ENCODE results near the gene TMEM185B. TPM values are rescaled to one million over a fixed set of nuclear protein-coding genes. Genes with fewer than 3 reads are reported as not detected.

The TMEM185B gene
- total and polyA plus RNA-seq, 10 donors, result 3.9 to 35.6 (median 22.5) TPM

DNA sequence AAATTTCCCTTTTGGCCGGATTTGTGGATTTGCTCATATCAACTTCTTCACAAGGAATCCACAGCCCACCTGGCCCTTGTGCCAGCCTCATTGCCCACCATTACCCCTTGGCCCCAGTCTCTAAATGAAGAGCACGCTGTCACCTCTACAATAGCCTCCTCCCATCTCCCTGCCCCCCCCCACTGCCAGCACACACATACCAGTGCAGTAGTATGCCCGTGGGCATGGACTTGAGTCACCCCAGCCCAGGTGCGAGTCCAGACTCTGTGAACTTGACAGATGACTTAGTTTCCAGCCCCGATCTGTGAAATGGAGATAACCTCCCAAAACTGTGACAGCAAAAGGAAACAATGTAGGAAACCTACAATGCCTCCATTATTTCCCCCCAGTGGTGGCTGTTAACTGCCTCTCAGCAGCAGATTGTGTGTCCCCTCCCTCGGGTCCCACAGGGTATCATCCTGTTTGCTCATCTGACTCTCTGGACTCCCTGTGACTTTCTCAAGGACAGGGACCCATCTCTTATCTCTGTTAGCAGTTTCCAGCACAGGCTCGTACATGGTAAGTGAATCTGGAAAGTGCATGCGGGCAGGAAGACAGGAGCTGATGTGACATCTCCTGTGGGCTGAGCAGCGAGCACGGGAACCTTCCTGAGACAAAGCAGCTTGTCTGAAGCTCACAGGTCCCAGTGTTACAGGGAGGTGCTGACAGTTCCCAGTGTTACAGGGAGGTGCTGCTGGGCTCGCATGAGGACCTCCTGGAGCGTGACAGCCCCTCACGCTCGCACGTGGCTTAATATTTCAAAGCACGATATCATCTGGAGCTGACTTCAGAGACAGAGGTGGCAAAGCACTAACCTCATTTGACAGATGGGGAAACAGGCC, 4.2 kb upstream of the TMEM185B start:
- Histone ChIP-seq H3K9me3 (peaks cover 0 to 5% (median 0%) of the 10 kb centered on the region in 8 donors), H3K36me3 (no peaks in the 10 kb centered on the region), H3K4me1 (peaks cover 25 to 78% (median 47%) of the 10 kb centered on the region in 6 donors), H3K4me3 (no peak overlapping the region), H3K27me3 (replicated peaks in 1 of 7) (no peaks in the 10 kb centered on the region), H3K27ac (peak overlapping the region in 1 of 8 donors; percentile 4)
- 59 to 77% (median 68%) methylated on average over 16 of the region's 16 CpGs for WGBS, 5 donors
- intact Hi-C loops (cut with DNase I; ENCODE audit: low total_unique reads), result no loop called here
- DNase-seq, result peak; percentile 74
- TF ChIP-seq, protein P1, sequence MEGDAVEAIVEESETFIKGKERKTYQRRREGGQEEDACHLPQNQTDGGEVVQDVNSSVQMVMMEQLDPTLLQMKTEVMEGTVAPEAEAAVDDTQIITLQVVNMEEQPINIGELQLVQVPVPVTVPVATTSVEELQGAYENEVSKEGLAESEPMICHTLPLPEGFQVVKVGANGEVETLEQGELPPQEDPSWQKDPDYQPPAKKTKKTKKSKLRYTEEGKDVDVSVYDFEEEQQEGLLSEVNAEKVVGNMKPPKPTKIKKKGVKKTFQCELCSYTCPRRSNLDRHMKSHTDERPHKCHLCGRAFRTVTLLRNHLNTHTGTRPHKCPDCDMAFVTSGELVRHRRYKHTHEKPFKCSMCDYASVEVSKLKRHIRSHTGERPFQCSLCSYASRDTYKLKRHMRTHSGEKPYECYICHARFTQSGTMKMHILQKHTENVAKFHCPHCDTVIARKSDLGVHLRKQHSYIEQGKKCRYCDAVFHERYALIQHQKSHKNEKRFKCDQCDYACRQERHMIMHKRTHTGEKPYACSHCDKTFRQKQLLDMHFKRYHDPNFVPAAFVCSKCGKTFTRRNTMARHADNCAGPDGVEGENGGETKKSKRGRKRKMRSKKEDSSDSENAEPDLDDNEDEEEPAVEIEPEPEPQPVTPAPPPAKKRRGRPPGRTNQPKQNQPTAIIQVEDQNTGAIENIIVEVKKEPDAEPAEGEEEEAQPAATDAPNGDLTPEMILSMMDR (IDR thresholded peaks at IDR 0.05 in 8 of 11, conservative IDR thresholded peaks at IDR 0.05 in 3 of 11), result no peak
- TF ChIP-seq POLR2A (IDR thresholded peaks at IDR 0.05) (no peak), POLR2AphosphoS5 (IDR thresholded peaks at IDR 0.05) (no peak)

DNA sequence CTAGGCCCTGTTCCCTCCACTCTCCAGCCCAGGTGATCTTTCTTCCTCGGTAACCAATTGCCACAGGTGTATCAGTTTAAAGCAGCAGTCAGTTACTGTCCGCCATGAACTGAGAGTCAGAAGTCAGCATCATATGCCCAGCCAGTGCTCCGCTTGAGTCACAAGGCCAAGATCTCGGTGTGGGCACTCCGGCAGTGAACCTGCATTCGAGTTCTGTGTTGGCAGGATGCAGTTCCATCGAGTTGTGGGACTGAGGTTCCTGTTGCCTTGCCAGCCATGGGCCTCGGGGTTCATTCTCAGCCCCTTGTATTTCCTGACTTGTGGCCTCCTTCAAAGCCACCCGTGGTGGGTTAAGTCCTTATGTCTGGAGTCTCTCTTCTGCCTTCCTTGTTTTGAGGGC, 3.1 kb upstream of the TMEM185B start:
- Histone ChIP-seq H3K4me3 (no peak overlapping the region), H3K27ac (no peak overlapping the region), H3K27me3 (replicated peaks in 1 of 7) (no peaks in the 10 kb centered on the region), H3K9me3 (peaks cover 0 to 6% (median 0%) of the 10 kb centered on the region in 8 donors), H3K4me1 (peaks cover 24 to 78% (median 49%) of the 10 kb centered on the region in 6 donors), H3K36me3 (no peaks in the 10 kb centered on the region)
- TF ChIP-seq POLR2AphosphoS5 (IDR thresholded peaks at IDR 0.05), result no peak
- no peak for TF ChIP-seq POLR2A (IDR thresholded peaks at IDR 0.05)
- TF ChIP-seq, protein P1 (IDR thresholded peaks at IDR 0.05 in 8 of 11, conservative IDR thresholded peaks at IDR 0.05 in 3 of 11), result no peak
- WGBS, 5 donors, result 59 to 70% (median 64%) methylated on average over 9 of the region's 9 CpGs
- peak; percentile 62 for DNase-seq
- intact Hi-C loops (cut with DNase I; ENCODE audit: low total_unique reads), result no loop called here

DNA sequence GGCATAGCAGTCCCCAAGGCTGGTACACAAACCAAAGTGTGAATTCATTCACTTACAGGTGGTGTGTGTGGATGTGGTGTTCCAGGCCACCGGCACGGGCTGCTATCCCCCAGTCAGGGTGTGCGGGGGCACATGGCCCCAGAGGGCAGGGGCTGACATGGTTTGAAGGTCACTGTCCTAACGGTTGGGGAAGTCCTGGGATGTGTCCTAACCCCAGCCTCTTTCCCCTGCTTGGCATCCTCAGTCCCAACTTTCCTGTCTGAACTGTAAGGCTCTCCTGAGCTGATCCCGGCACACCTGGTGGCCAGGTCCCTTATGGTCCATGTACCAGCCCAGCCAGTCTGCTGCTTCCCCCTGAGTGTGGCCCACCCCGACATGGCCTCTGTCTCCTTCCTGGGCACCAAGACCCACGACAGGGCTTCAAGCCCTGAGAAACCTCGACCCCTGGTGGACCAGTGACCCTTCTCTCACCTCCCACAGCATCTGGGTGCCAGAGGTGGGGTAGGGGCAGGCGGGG, 2.4 kb upstream of the TMEM185B start:
- peaks cover 0 to 1% (median 0%) of the 10 kb centered on the region in 6 donors for H3K36me3 ChIP-seq
- peaks cover 0 to 6% (median 0%) of the 10 kb centered on the region in 8 donors for H3K9me3 ChIP-seq
- no peaks in the 10 kb centered on the region for H3K27me3 ChIP-seq (replicated peaks in 1 of 7)
- 81 to 94% (median 85%) methylated on average over 8 to 9 of the region's 9 CpGs for WGBS, 5 donors
- no peak overlapping the region for H3K27ac ChIP-seq
- TF ChIP-seq, protein P1 (IDR thresholded peaks at IDR 0.05 in 8 of 11, conservative IDR thresholded peaks at IDR 0.05 in 3 of 11), result no peak
- no peak for TF ChIP-seq POLR2AphosphoS5 (IDR thresholded peaks at IDR 0.05)
- no peak for TF ChIP-seq POLR2A (IDR thresholded peaks at IDR 0.05)
- H3K4me1 ChIP-seq, result peaks cover 19 to 78% (median 49%) of the 10 kb centered on the region in 6 donors
- no peak overlapping the region for H3K4me3 ChIP-seq
- intact Hi-C loops (cut with DNase I; ENCODE audit: low total_unique reads), result no loop called here
- DNase-seq, result peak; percentile 73
